HepG2 (cell line): ENCODE data around the gene MYH7. TPM values are rescaled to one million over a fixed set of nuclear protein-coding genes. Genes with fewer than 3 reads are reported as not detected.

Experiments
- ARNTL ChIP-seq: sonication (generic); formaldehyde crosslinking; IDR thresholded peaks from 2 replicates; pipeline ENCODE4 v1.4.0; 2020; ENCODE audit warnings: mild to moderate bottlenecking, missing genetic modification reagents
- MTF1 ChIP-seq: sonication (generic); formaldehyde crosslinking; IDR thresholded peaks from 2 replicates; pipeline ENCODE4 v1.5.0; 2020; ENCODE audit warnings: missing genetic modification reagents
- SETDB1 ChIP-seq: sonication (generic); formaldehyde crosslinking; IDR thresholded peaks from 2 replicates; pipeline ENCODE4 v1.5.1; 2020; ENCODE audit warnings: missing genetic modification reagents, mild to moderate bottlenecking, borderline replicate concordance
- SMARCE1 ChIP-seq: fragments of 450-650 bp; IDR thresholded peaks from 2 replicates; pipeline ENCODE4 v1.6.1; 2017; ENCODE audit warnings: borderline replicate concordance
- SNAPC2 ChIP-seq: sonication (generic); formaldehyde crosslinking; IDR thresholded peaks from 2 replicates; pipeline ENCODE4 v1.8.1; 2022; ENCODE audit warnings: mild to moderate bottlenecking, missing genetic modification reagents
- SOX13 ChIP-seq, 3 experiments: fragments of 450-650 bp in 1 of 3; sonication (generic) in 1 of 3; formaldehyde crosslinking in 1 of 3; IDR thresholded peaks in 2 of 3; conservative IDR thresholded peaks in 1 of 3; 2 replicates each; pipeline versions ENCODE4 v1.5.0 to v1.6.1; 2016 to 2020; ENCODE audit warnings: antibody characterized with exemption in 1 of 3, mild to moderate bottlenecking in 1 of 3, missing compliant biosample characterization in 1 of 3, missing genetic modification reagents in 1 of 3, moderate library complexity in 1 of 3
- TBL1XR1 ChIP-seq: fragments of 150-350 bp; IDR thresholded peaks from 2 replicates; pipeline ENCODE4 v1.6.1; 2014; ENCODE audit warnings: borderline replicate concordance, low read length; ENCODE audit not compliant: partially characterized antibody
- ZFP36 ChIP-seq: fragments of 150-350 bp; IDR thresholded peaks from 2 replicates; pipeline ENCODE4 v1.6.1; 2018; ENCODE audit warnings: borderline replicate concordance, low read length, low read depth; ENCODE audit not compliant: partially characterized antibody
- ZKSCAN5 ChIP-seq: sonication (generic); formaldehyde crosslinking; IDR thresholded peaks from 2 replicates; pipeline ENCODE4 v1.5.1; 2020; ENCODE audit warnings: mild to moderate bottlenecking, missing genetic modification reagents
- ZNF350 ChIP-seq: sonication (generic); formaldehyde crosslinking; IDR thresholded peaks from 2 replicates; pipeline ENCODE4 v1.4.0; 2020; ENCODE audit warnings: mild to moderate bottlenecking, low read depth, missing genetic modification reagents, borderline replicate concordance
- polyA plus RNA-seq, 8 experiments: library from polyadenylated mRNA; depleted of rRNA in 3 of 8; stranded (reverse) in 7 of 8; unstranded in 1 of 8; fragments of >200 nt; fragmentation: Illumina TruSeq in 4 of 8; extraction: Trizol in 4 of 8; gene quantifications; 2 replicates each; pipeline versions ENCODE4 v1.2.1 to v1.2.3, GENCODE V29; 2011 to 2016; ENCODE audit warnings: low read depth in 4 of 8, missing spikeins in 1 of 8, mixed read lengths in 1 of 8; ENCODE audit not compliant: insufficient read depth in 1 of 8
- total RNA-seq, 5 experiments: library from RNA; depleted of rRNA; stranded (reverse); fragments of >200 nt; fragmentation: Illumina TruSeq; extraction: Trizol; gene quantifications; 2 replicates each; pipeline ENCODE4 v1.2.3, GENCODE V29; 2016; ENCODE audit warnings: low read depth in 1 of 5
- TF ChIP-seq, protein P1 (sequence below): sonication (generic); formaldehyde crosslinking; IDR thresholded peaks from one replicate; pipeline ENCODE4 v1.5.1; 2020; ENCODE audit warnings: mild to moderate bottlenecking, missing genetic modification reagents; ENCODE audit errors: not compliant biosample characterization
- TF ChIP-seq, protein P2 (sequence below): fragments of 450-650 bp; IDR thresholded peaks from 2 replicates; pipeline ENCODE4 v1.6.1; 2017
- TF ChIP-seq, protein P3 (sequence below): sonication (generic); formaldehyde crosslinking; IDR thresholded peaks from 2 replicates; pipeline ENCODE4 v1.5.0; 2020; ENCODE audit warnings: missing genetic modification reagents
- TF ChIP-seq, protein P4 (sequence below): sonication (generic); formaldehyde crosslinking; IDR thresholded peaks from 2 replicates; pipeline ENCODE4 v1.9.0; 2021; ENCODE audit warnings: missing genetic modification reagents, borderline replicate concordance

The MYH7 gene
- total and polyA plus RNA-seq, 2 of the 13 experiments (the other 11 are each of a cell fraction or from before 2014, with no cell fraction given), result 0.04 TPM; not detected in 1

DNA sequence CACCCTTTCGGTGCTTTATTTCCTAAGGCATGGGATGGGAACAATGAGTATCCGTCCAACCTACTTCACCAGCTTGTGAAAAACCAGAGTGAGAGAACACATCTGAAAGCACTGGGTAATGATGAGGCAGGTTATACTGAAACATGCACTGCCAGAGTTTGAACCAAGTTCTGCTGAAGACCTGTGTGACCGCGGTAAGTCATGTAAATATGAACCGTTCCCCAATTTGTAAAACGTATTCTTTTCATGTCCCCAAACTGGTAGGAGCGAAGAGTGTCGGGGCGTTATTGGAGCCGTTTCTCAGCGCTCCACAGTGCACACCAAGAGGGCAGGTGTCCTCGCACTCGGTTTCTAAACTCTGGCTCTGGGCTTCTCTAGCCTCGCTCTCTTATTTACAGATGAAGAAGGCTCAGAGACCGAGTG, 33.3 kb upstream of the MYH7 start (continued):
- TF ChIP-seq, protein P1, sequence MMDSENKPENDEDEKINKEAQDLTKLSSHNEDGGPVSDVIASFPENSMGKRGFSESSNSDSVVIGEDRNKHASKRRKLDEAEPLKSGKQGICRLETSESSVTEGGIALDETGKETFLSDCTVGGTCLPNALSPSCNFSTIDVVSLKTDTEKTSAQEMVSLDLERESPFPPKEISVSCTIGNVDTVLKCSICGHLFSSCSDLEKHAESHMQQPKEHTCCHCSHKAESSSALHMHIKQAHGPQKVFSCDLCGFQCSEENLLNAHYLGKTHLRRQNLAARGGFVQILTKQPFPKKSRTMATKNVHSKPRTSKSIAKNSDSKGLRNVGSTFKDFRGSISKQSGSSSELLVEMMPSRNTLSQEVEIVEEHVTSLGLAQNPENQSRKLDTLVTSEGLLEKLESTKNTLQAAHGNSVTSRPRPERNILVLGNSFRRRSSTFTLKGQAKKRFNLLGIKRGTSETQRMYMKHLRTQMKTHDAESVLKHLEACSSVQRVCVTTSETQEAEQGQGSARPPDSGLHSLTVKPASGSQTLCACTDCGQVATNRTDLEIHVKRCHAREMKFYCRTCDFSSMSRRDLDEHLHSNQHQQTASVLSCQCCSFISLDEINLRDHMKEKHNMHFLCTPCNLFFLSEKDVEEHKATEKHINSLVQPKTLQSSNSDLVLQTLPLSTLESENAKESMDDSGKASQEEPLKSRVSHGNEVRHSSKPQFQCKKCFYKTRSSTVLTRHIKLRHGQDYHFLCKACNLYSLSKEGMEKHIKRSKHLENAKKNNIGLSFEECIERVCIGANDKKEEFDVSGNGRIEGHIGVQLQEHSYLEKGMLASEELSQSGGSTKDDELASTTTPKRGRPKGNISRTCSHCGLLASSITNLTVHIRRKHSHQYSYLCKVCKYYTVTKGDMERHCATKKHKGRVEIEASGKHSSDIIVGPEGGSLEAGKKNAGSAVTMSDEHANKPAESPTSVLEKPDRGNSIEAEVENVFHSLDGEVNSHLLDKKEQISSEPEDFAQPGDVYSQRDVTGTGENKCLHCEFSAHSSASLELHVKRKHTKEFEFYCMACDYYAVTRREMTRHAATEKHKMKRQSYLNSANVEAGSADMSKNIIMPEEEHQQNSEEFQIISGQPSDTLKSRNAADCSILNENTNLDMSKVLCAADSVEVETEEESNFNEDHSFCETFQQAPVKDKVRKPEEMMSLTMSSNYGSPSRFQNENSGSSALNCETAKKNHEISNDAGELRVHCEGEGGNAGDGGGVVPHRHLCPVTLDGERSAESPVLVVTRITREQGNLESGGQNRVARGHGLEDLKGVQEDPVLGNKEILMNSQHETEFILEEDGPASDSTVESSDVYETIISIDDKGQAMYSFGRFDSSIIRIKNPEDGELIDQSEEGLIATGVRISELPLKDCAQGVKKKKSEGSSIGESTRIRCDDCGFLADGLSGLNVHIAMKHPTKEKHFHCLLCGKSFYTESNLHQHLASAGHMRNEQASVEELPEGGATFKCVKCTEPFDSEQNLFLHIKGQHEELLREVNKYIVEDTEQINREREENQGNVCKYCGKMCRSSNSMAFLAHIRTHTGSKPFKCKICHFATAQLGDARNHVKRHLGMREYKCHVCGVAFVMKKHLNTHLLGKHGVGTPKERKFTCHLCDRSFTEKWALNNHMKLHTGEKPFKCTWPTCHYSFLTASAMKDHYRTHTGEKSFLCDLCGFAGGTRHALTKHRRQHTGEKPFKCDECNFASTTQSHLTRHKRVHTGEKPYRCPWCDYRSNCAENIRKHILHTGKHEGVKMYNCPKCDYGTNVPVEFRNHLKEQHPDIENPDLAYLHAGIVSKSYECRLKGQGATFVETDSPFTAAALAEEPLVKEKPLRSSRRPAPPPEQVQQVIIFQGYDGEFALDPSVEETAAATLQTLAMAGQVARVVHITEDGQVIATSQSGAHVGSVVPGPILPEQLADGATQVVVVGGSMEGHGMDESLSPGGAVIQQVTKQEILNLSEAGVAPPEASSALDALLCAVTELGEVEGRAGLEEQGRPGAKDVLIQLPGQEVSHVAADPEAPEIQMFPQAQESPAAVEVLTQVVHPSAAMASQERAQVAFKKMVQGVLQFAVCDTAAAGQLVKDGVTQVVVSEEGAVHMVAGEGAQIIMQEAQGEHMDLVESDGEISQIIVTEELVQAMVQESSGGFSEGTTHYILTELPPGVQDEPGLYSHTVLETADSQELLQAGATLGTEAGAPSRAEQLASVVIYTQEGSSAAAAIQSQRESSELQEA (CRISPR knock-in tag), result no peak
- TF ChIP-seq ZNF350 (CRISPR knock-in tag) (no peak), MTF1 (no peak), ZKSCAN5 (CRISPR knock-in tag) (0 out of 2 replicates have a peak, but pooled peaks have one; percentile 12), SNAPC2 (CRISPR knock-in tag) (0 out of 2 replicates have a peak, but pooled peaks have one; percentile 64), SOX13 (IDR thresholded peaks at IDR 0.05) (no peak), SOX13 (CRISPR knock-in tag; conservative IDR thresholded peaks at IDR 0.05 in 1 of 2, IDR thresholded peaks at IDR 0.05 in 1 of 2) (peak in 1 of 2 experiments; percentile 93; a peak in 1 of 4 replicates), SETDB1 (CRISPR knock-in tag) (no peak), ZFP36 (no peak), ARNTL (no peak), SMARCE1 (no peak), TBL1XR1 (no peak)
- TF ChIP-seq, protein P2, sequence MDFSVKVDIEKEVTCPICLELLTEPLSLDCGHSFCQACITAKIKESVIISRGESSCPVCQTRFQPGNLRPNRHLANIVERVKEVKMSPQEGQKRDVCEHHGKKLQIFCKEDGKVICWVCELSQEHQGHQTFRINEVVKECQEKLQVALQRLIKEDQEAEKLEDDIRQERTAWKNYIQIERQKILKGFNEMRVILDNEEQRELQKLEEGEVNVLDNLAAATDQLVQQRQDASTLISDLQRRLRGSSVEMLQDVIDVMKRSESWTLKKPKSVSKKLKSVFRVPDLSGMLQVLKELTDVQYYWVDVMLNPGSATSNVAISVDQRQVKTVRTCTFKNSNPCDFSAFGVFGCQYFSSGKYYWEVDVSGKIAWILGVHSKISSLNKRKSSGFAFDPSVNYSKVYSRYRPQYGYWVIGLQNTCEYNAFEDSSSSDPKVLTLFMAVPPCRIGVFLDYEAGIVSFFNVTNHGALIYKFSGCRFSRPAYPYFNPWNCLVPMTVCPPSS, result no peak
- TF ChIP-seq, protein P3, sequence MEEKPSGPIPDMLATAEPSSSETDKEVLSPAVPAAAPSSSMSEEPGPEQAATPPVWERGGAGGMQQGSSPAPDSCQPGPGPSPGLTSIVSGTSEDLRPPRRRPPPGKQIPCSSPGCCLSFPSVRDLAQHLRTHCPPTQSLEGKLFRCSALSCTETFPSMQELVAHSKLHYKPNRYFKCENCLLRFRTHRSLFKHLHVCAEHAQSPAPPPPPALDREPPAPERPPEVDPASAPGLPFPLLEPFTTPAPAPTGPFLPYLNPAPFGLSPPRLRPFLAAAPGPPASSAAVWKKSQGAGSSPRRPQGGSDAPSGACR (CRISPR knock-in tag), result no peak
- TF ChIP-seq, protein P4, sequence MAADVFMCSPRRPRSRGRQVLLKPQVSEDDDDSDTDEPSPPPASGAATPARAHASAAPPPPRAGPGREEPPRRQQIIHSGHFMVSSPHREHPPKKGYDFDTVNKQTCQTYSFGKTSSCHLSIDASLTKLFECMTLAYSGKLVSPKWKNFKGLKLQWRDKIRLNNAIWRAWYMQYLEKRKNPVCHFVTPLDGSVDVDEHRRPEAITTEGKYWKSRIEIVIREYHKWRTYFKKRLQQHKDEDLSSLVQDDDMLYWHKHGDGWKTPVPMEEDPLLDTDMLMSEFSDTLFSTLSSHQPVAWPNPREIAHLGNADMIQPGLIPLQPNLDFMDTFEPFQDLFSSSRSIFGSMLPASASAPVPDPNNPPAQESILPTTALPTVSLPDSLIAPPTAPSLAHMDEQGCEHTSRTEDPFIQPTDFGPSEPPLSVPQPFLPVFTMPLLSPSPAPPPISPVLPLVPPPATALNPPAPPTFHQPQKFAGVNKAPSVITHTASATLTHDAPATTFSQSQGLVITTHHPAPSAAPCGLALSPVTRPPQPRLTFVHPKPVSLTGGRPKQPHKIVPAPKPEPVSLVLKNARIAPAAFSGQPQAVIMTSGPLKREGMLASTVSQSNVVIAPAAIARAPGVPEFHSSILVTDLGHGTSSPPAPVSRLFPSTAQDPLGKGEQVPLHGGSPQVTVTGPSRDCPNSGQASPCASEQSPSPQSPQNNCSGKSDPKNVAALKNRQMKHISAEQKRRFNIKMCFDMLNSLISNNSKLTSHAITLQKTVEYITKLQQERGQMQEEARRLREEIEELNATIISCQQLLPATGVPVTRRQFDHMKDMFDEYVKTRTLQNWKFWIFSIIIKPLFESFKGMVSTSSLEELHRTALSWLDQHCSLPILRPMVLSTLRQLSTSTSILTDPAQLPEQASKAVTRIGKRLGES (CRISPR knock-in tag), result no peak
